GM12878 (cell line): ENCODE results near the gene ERVFRD-1. TPM values are rescaled to one million over a fixed set of nuclear protein-coding genes. Genes with fewer than 3 reads are reported as not detected.

Source experiments
- ATAC-seq: fragments of 200-7000 bp; cut with Tn5 transposase; 3 replicates; pipeline ENCODE4 v1.9.1; 2020; ENCODE audit warnings: mild to moderate bottlenecking, moderate library complexity
- BruUV-seq: library from RNA; stranded (reverse); fragments of 400-500 nt; replicated peaks from 2 replicates; lab custom pipeline; 2021; lab: Mats Ljungman, UMichigan
- CTCF ChIA-PET: fragments of 300-600 bp; sonication (Branson Sonifier 250); formaldehyde crosslinking; extraction: SDS; loops from one replicate; lab custom pipeline; 2021; ENCODE audit warnings: inconsistent platforms; lab: Yijun Ruan, JAX
- POLR2A ChIA-PET: fragments of 350-600 bp; formaldehyde crosslinking; extraction: SDS; loops from one replicate; lab custom pipeline; 2021; ENCODE audit warnings: inconsistent platforms; lab: Charles Lee
- RAD21 ChIA-PET: fragments of 300-600 bp; sonication (Branson Sonifier 250); formaldehyde crosslinking; loops from one replicate; lab custom pipeline; 2023; ENCODE audit warnings: antibody characterized with exemption; ENCODE audit not compliant: unreplicated experiment; lab: Charles Lee
- SMC1A ChIA-PET: fragments of 300-600 bp; sonication (Branson Sonifier 250); formaldehyde crosslinking; loops from one replicate; lab custom pipeline; 2023; ENCODE audit not compliant: unreplicated experiment, uncharacterized antibody; lab: Charles Lee
- DNase-seq: peaks from one replicate; pipeline ENCODE4 v3.0.0-alpha.2; 2011; ENCODE audit warnings: low read depth, low spot score
- FAIRE-seq: peaks from 3 replicates; lab custom pipeline; 2011; peaks lifted over from hg19 to GRCh38; lab: Jason Lieb, UNC
- H2AFZ ChIP-seq: 2 replicates; pipeline ENCODE4 v1.6.0; 2011; ENCODE audit warnings: low read depth, low read length, control low read depth; ENCODE audit not compliant: control insufficient read depth
- H3K27ac ChIP-seq: 2 replicates; pipeline ENCODE4 v1.5.1; 2011; ENCODE audit warnings: control low read depth; ENCODE audit not compliant: control insufficient read depth, insufficient read depth
- H3K27me3 ChIP-seq, 2 experiments: replicated peaks in 1 of 2; 2 replicates each; pipeline versions ENCODE4 v1.6.0 to v1.6.1; 2011; ENCODE audit warnings: low read length in 1 of 2; ENCODE audit not compliant: control insufficient read depth in 2 of 2, insufficient read depth in 2 of 2
- H3K36me3 ChIP-seq, 2 experiments: 2 replicates each; pipeline ENCODE4 v1.5.1; 2011; ENCODE audit warnings: low read length in 1 of 2; ENCODE audit not compliant: control insufficient read depth in 2 of 2, insufficient read depth in 2 of 2
- H3K4me1 ChIP-seq: 2 replicates; pipeline ENCODE4 v1.6.1; 2011; ENCODE audit warnings: mild to moderate bottlenecking, low read length, moderate library complexity, mixed read lengths; ENCODE audit not compliant: control insufficient read depth, insufficient read depth
- H3K4me2 ChIP-seq: 2 replicates; pipeline ENCODE4 v1.6.0; 2011; ENCODE audit warnings: control low read depth; ENCODE audit not compliant: control insufficient read depth, insufficient read depth
- H3K4me3 ChIP-seq: fragments of 200-600 bp; sonication (generic); 2 replicates; pipeline ENCODE4 v1.5.1; 2016
- H3K79me2 ChIP-seq: 2 replicates; pipeline ENCODE4 v1.6.0; 2011; ENCODE audit warnings: low read length; ENCODE audit not compliant: control insufficient read depth, insufficient read depth
- H3K9ac ChIP-seq: 2 replicates; pipeline ENCODE4 v1.8.0; 2011; ENCODE audit warnings: low read length, control low read depth, mixed read lengths; ENCODE audit not compliant: control insufficient read depth, insufficient read depth
- H3K9me3 ChIP-seq: replicated peaks from 3 replicates; pipeline ENCODE4 v1.5.1; 2011; ENCODE audit warnings: mild to moderate bottlenecking, low read length; ENCODE audit not compliant: control insufficient read depth, insufficient read depth
- H4K20me1 ChIP-seq: 2 replicates; pipeline ENCODE4 v1.6.0; 2011; ENCODE audit not compliant: control insufficient read depth, insufficient read depth
- ESRRA ChIP-seq: IDR thresholded peaks from 2 replicates; pipeline ENCODE4 v1.6.1; 2012; ENCODE audit warnings: mild to moderate bottlenecking, low read length, improper control_type of control experiment
- EZH2 ChIP-seq: IDR thresholded peaks from 2 replicates; pipeline ENCODE4 v1.6.1; 2012; ENCODE audit warnings: low read depth, mild to moderate bottlenecking, control low read depth, inconsistent platforms, low read length, borderline replicate concordance; ENCODE audit not compliant: control insufficient read depth
- HCFC1 ChIP-seq: fragments of 150-350 bp; IDR thresholded peaks from 2 replicates; pipeline ENCODE4 v1.6.1; 2014; ENCODE audit warnings: low read length
- HDGF ChIP-seq: fragments of 450-650 bp; IDR thresholded peaks from 2 replicates; pipeline ENCODE4 v1.6.1; 2016; ENCODE audit warnings: antibody characterized with exemption
- IKZF1 ChIP-seq: fragments of 450-650 bp; conservative IDR thresholded peaks from 2 replicates; pipeline ENCODE4 v1.6.1; 2017; ENCODE audit warnings: antibody characterized with exemption, mild to moderate bottlenecking
- MTA2 ChIP-seq: fragments of 450-650 bp; IDR thresholded peaks from 2 replicates; pipeline ENCODE4 v1.6.1; 2016; ENCODE audit warnings: low read depth, mild to moderate bottlenecking, moderate library complexity
- NFIC ChIP-seq: IDR thresholded peaks from 2 replicates; pipeline ENCODE4 v1.6.1; 2012; ENCODE audit warnings: low read depth, mild to moderate bottlenecking, inconsistent platforms, low read length, moderate library complexity
- SIX5 ChIP-seq: IDR thresholded peaks from 2 replicates; pipeline ENCODE4 v1.6.1; 2011; ENCODE audit warnings: mild to moderate bottlenecking, low read depth, low read length, moderate library complexity; ENCODE audit not compliant: severe bottlenecking
- STAT3 ChIP-seq: IDR thresholded peaks from 2 replicates; pipeline ENCODE4 v1.6.1; 2011; ENCODE audit warnings: low read depth, low read length, improper control_type of control experiment
- YBX1 ChIP-seq: fragments of 450-650 bp; IDR thresholded peaks from 2 replicates; pipeline ENCODE4 v1.6.1; 2016; ENCODE audit warnings: antibody characterized with exemption
- WGBS: methylation state at CpG from one replicate; pipeline ENCODE4 v1.1.6; 2016; ENCODE audit warnings: low lambda C conversion rate; ENCODE audit not compliant: insufficient replicate concordance, insufficient coverage; ENCODE audit errors: missing lambda C conversion rate; 5-methylcytosine and 5-hydroxymethylcytosine counted together
- in situ Hi-C: fragments of 300-500 bp; cut with MboI; formaldehyde crosslinking; loops from 9 replicates; pipeline ENCODE4 v1.14.3; 2018; ENCODE audit warnings: mixed read lengths
- intact Hi-C: fragments of 100-400 bp; cut with micrococcal nuclease; formaldehyde crosslinking; loops from one replicate; pipeline ENCODE4 v1.14.2; 2022; ENCODE audit not compliant: unreplicated experiment
- polyA plus RNA-seq, 11 experiments: library from polyadenylated mRNA; depleted of rRNA in 4 of 11; unstranded in 6 of 11; stranded (reverse) in 5 of 11; fragments of >200 nt; fragmentation: Nextera tagmentation in 4 of 11; fragmentation: Illumina TruSeq in 1 of 11; extraction: Ambion mirVana in 4 of 11; extraction: Trizol in 1 of 11; gene quantifications; 1 replicate in 1 of 11; 2 replicates in 10 of 11; pipeline versions ENCODE4 v1.2.1 to v1.2.3, GENCODE V29; 2011 to 2016; ENCODE audit warnings: inconsistent platforms in 2 of 11, missing spikeins in 2 of 11, low read depth in 1 of 11
- total RNA-seq, 4 experiments: library from RNA; depleted of rRNA in 3 of 4; stranded (reverse); fragments of >200 nt in 3 of 4; fragmentation: Illumina TruSeq in 1 of 4; extraction: Trizol in 1 of 4; gene quantifications; 2 replicates each; pipeline versions ENCODE4 v1.2.1 to v1.2.3, GENCODE V29; 2013 to 2021
- TF ChIP-seq, protein P1 (sequence below): IDR thresholded peaks from 2 replicates; pipeline ENCODE4 v1.6.1; 2011; ENCODE audit warnings: borderline replicate concordance, low read depth, mild to moderate bottlenecking, moderate library complexity, mixed read lengths, low read length; ENCODE audit not compliant: insufficient read depth; ENCODE audit errors: extremely low read length
- TF ChIP-seq, protein P2 (sequence below): fragments of 450-650 bp; formaldehyde crosslinking; IDR thresholded peaks from 2 replicates; pipeline ENCODE4 v1.5.0; 2022; ENCODE audit warnings: mild to moderate bottlenecking, missing genetic modification characterization
- TF ChIP-seq, protein P3 (sequence below): fragments of 450-650 bp; IDR thresholded peaks from 2 replicates; pipeline ENCODE4 v1.6.1; 2017; ENCODE audit warnings: low read depth, mild to moderate bottlenecking, moderate library complexity
- TF ChIP-seq, protein P4 (sequence below): fragments of 450-650 bp; IDR thresholded peaks from 2 replicates; pipeline ENCODE4 v1.6.1; 2016; ENCODE audit warnings: mild to moderate bottlenecking

Gene ERVFRD-1
- total and polyA plus RNA-seq, 10 of the 15 experiments (the other 5 are each of a cell fraction or from before 2014, with no cell fraction given): 0.03 to 0.11 (median 0.07) TPM; not detected in 7

DNA sequence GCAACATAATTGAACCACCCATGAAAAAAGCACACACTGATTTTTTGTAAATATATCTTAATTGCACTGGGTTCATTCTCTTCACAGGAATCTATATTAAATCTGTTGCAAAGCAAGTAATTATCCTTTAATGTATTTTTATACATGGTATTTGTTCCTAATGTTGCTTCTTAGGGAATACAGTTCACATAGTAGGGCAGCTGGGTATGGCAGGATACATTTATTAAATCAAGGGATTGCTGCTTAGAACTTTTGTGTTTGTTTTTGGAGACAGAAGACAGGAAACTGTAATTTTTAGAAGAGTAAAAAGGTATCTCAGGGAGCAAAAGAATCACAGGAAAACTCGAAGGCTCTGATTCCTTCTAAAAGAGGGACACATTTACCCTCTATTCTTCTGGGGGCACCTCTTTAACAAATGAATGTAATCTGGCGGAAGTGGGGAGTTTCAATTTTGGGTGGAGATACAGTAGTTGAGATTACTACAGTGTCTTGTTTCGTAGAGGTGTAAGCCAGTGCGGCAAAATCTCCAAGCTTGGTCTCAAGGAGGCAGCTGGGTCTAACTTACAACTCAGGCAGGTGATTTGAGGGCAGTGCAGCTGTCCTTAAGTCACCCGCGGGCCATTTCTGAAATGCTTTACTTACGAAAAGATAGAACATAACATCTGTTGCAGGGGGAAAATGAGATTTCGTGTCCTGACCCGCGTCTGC is 18.7 kb downstream of the ERVFRD-1 start:
- Histone ChIP-seq H3K9me3 (no peaks in the 10 kb centered on the region), H3K4me2 (peak overlapping the region; percentile 70), H4K20me1 (no peaks in the 10 kb centered on the region), H3K9ac (peak overlapping the region; percentile 92), H3K27ac (peak overlapping the region; percentile 96), H3K27me3 (no peaks in the 10 kb centered on the region), H3K4me1 (no peaks in the 10 kb centered on the region; the same call in 1 of the 2 replicates), H3K4me3 (peak overlapping the region; percentile 81), H3K79me2 (peaks cover 33% of the 10 kb centered on the region), H2AFZ (peak overlapping the region; percentile 92), H3K36me3 (no peaks in the 10 kb centered on the region; a peak in 1 of 4 replicates)
- ATAC-seq (peak; percentile 53), DNase-seq (no peak), FAIRE-seq (peak; percentile 57)
- TSS peak; percentile 76 for BruUV-seq
- in situ Hi-C loops (no loop called here), intact Hi-C loops (loop anchor here (5.0 to 10.0 kb wide), 2 partner anchors 39 to 558 kb away; no protein-coding TSS in a partner anchor)
- ChIA-PET POLR2A (interaction anchor here (0.7 kb wide), 2 partner anchors 479 to 1364 kb away, joined by 3 to 4 read pairs; no protein-coding TSS in a partner anchor), SMC1A (interaction anchor here (1.1 to 3.5 kb wide), 4 partner anchors 15 to 403 kb away, joined by 3 to 13 read pairs (median 3); no protein-coding TSS in a partner anchor), RAD21 (interaction anchor here (0.6 to 2.1 kb wide), 7 partner anchors 37 to 483 kb away, joined by 3 to 14 read pairs (median 3); no protein-coding TSS in a partner anchor), CTCF (interaction anchor here (0.6 to 1.6 kb wide), 7 partner anchors 19 to 483 kb away, joined by 3 to 5 read pairs (median 4); partner anchors contain the start of gene ERVFRD-1)
- under 1% methylated on average over 10 of the region's 10 CpGs for WGBS
- TF ChIP-seq, protein P1, sequence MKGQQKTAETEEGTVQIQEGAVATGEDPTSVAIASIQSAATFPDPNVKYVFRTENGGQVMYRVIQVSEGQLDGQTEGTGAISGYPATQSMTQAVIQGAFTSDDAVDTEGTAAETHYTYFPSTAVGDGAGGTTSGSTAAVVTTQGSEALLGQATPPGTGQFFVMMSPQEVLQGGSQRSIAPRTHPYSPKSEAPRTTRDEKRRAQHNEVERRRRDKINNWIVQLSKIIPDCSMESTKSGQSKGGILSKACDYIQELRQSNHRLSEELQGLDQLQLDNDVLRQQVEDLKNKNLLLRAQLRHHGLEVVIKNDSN: no peak
- TF ChIP-seq YBX1: no peak
- TF ChIP-seq HCFC1: no peak
- TF ChIP-seq, protein P2, sequence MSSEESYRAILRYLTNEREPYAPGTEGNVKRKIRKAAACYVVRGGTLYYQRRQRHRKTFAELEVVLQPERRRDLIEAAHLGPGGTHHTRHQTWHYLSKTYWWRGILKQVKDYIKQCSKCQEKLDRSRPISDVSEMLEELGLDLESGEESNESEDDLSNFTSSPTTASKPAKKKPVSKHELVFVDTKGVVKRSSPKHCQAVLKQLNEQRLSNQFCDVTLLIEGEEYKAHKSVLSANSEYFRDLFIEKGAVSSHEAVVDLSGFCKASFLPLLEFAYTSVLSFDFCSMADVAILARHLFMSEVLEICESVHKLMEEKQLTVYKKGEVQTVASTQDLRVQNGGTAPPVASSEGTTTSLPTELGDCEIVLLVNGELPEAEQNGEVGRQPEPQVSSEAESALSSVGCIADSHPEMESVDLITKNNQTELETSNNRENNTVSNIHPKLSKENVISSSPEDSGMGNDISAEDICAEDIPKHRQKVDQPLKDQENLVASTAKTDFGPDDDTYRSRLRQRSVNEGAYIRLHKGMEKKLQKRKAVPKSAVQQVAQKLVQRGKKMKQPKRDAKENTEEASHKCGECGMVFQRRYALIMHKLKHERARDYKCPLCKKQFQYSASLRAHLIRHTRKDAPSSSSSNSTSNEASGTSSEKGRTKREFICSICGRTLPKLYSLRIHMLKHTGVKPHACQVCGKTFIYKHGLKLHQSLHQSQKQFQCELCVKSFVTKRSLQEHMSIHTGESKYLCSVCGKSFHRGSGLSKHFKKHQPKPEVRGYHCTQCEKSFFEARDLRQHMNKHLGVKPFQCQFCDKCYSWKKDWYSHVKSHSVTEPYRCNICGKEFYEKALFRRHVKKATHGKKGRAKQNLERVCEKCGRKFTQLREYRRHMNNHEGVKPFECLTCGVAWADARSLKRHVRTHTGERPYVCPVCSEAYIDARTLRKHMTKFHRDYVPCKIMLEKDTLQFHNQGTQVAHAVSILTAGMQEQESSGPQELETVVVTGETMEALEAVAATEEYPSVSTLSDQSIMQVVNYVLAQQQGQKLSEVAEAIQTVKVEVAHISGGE: no peak
- TF ChIP-seq EZH2: no peak
- TF ChIP-seq, protein P3, sequence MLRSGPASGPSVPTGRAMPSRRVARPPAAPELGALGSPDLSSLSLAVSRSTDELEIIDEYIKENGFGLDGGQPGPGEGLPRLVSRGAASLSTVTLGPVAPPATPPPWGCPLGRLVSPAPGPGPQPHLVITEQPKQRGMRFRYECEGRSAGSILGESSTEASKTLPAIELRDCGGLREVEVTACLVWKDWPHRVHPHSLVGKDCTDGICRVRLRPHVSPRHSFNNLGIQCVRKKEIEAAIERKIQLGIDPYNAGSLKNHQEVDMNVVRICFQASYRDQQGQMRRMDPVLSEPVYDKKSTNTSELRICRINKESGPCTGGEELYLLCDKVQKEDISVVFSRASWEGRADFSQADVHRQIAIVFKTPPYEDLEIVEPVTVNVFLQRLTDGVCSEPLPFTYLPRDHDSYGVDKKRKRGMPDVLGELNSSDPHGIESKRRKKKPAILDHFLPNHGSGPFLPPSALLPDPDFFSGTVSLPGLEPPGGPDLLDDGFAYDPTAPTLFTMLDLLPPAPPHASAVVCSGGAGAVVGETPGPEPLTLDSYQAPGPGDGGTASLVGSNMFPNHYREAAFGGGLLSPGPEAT: no peak
- no peak for TF ChIP-seq ESRRA
- TF ChIP-seq MTA2: no peak; the same call in 1 of the 2 replicates
- no peak for TF ChIP-seq NFIC
- TF ChIP-seq HDGF: no peak
- TF ChIP-seq STAT3: no peak
- no peak for TF ChIP-seq SIX5
- TF ChIP-seq, protein P4, sequence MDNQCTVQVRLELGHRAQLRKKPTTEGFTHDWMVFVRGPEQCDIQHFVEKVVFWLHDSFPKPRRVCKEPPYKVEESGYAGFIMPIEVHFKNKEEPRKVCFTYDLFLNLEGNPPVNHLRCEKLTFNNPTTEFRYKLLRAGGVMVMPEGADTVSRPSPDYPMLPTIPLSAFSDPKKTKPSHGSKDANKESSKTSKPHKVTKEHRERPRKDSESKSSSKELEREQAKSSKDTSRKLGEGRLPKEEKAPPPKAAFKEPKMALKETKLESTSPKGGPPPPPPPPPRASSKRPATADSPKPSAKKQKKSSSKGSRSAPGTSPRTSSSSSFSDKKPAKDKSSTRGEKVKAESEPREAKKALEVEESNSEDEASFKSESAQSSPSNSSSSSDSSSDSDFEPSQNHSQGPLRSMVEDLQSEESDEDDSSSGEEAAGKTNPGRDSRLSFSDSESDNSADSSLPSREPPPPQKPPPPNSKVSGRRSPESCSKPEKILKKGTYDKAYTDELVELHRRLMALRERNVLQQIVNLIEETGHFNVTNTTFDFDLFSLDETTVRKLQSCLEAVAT: no peak
- no peak for TF ChIP-seq IKZF1
